Type B pancreatic cell (in vitro differentiated cells): Measurements from ENCODE around the gene SCD. TPM values are rescaled to one million over a fixed set of nuclear protein-coding genes. Genes with fewer than 3 reads are reported as not detected.

Source experiments
- DNase-seq: peaks from one replicate; pipeline ENCODE4 v3.0.0; 2021; ENCODE audit warnings: mixed read lengths; ENCODE audit not compliant: unreplicated experiment; ENCODE audit errors: extremely low spot score
- H3K27ac Mint-ChIP-seq: 2 replicates; pipeline ENCODE4 v1.8.0; 2021; ENCODE audit warnings: mild to moderate bottlenecking, mixed read lengths
- H3K27me3 Mint-ChIP-seq: 2 replicates; pipeline ENCODE4 v1.8.0; 2021; ENCODE audit warnings: mixed read lengths
- H3K36me3 Mint-ChIP-seq: 2 replicates; pipeline ENCODE4 v1.8.0; 2021; ENCODE audit warnings: mixed read lengths
- H3K4me1 Mint-ChIP-seq: one replicate; pipeline ENCODE4 v1.8.0; 2021; ENCODE audit warnings: mixed read lengths; ENCODE audit not compliant: unreplicated experiment
- H3K4me3 Mint-ChIP-seq: 2 replicates; pipeline ENCODE4 v1.8.0; 2021; ENCODE audit warnings: mild to moderate bottlenecking, mixed read lengths
- H3K9me3 Mint-ChIP-seq: 2 replicates; pipeline ENCODE4 v1.8.0; 2021; ENCODE audit warnings: mixed read lengths
- CTCF ChIP-seq: fragments of 200-600 bp; sonication (generic); conservative IDR thresholded peaks from 2 replicates; pipeline ENCODE4 v1.5.0; 2021; ENCODE audit warnings: antibody characterized with exemption, mild to moderate bottlenecking
- total RNA-seq: library from RNA; stranded (reverse); gene quantifications from 2 replicates; pipeline ENCODE4 v1.2.1, GENCODE V29; 2021; ENCODE audit warnings: low replicate concordance

The SCD gene
- total RNA-seq, 1 donor from 2014 or later: 255 TPM

GRCh38 chr10:100333106-100333505, 13.9 kb upstream of the SCD start:
- Mint-ChIP-seq H3K27ac (no peak overlapping the region), H3K36me3 (no peaks in the 10 kb centered on the region), H3K27me3 (peaks cover 60% of the 10 kb centered on the region), H3K4me3 (no peak overlapping the region), H3K9me3 (no peaks in the 10 kb centered on the region), H3K4me1 (no peaks in the 10 kb centered on the region)
- no peak for DNase-seq
- no peak for TF ChIP-seq CTCF

GRCh38 chr10:100333661-100334440, 13.2 kb upstream of the SCD start:
- TF ChIP-seq CTCF: no peak
- no peaks in the 10 kb centered on the region for H3K36me3 Mint-ChIP-seq
- H3K4me1 Mint-ChIP-seq: no peaks in the 10 kb centered on the region
- H3K27me3 Mint-ChIP-seq: peaks cover 58% of the 10 kb centered on the region
- H3K4me3 Mint-ChIP-seq: no peak overlapping the region
- H3K9me3 Mint-ChIP-seq: no peaks in the 10 kb centered on the region
- no peak for DNase-seq
- H3K27ac Mint-ChIP-seq: no peak overlapping the region

- H3K36me3 Mint-ChIP-seq: no peaks in the 10 kb centered on the region
- H3K4me1 Mint-ChIP-seq: peaks cover under 1% of the 10 kb centered on the region
- no peak overlapping the region for H3K4me3 Mint-ChIP-seq
- H3K27me3 Mint-ChIP-seq: peaks cover 49% of the 10 kb centered on the region
- no peak overlapping the region for H3K27ac Mint-ChIP-seq
- TF ChIP-seq CTCF: no peak
- DNase-seq: no peak
- no peaks in the 10 kb centered on the region for H3K9me3 Mint-ChIP-seq
These were observed 12.3 kb upstream of the SCD start for GRCh38 chr10:100334762-100335161.

GRCh38 chr10:100338434-100339036, 8.5 kb upstream of the SCD start:
- Mint-ChIP-seq H3K9me3 (no peaks in the 10 kb centered on the region), H3K4me3 (no peak overlapping the region), H3K27ac (no peak overlapping the region), H3K36me3 (no peaks in the 10 kb centered on the region), H3K4me1 (peaks cover 28% of the 10 kb centered on the region), H3K27me3 (peaks cover 18% of the 10 kb centered on the region)
- peak; percentile 82 for DNase-seq
- TF ChIP-seq CTCF: peak; percentile 92

GRCh38 chr10:100339236-100339635, 7.8 kb upstream of the SCD start:
- DNase-seq: no peak
- H3K36me3 Mint-ChIP-seq: no peaks in the 10 kb centered on the region
- no peaks in the 10 kb centered on the region for H3K9me3 Mint-ChIP-seq

More at GRCh38 chr10:100339236-100339635, 7.8 kb upstream of the SCD start:
- peaks cover 11% of the 10 kb centered on the region for H3K27me3 Mint-ChIP-seq
- H3K4me3 Mint-ChIP-seq: no peak overlapping the region
- no peak overlapping the region for H3K27ac Mint-ChIP-seq
- H3K4me1 Mint-ChIP-seq: peaks cover 28% of the 10 kb centered on the region
- no peak for TF ChIP-seq CTCF
